Measurements from ENCODE around the gene PCNT. TPM values are rescaled to one million over a fixed set of nuclear protein-coding genes. Genes with fewer than 3 reads are reported as not detected.

PCNT gene
- total RNA-seq, 3 donors from 2014 or later (not counting 1 experiment from before 2014, with no cell fraction given), result 83.6 to 94.9 (median 84.0) TPM

- Mint-ChIP-seq H3K27ac (peak overlapping the region; percentile 90 to 92), H3K27me3 (ENCODE audit: low read depth in 2 of 2) (no peaks in the 10 kb centered on the region)
Measured at GRCh38 chr21:46286648-46287002, 37.3 kb upstream of the PCNT start.

GRCh38 chr21:46287541-46287940, 36.4 kb upstream of the PCNT start:
- peak overlapping the region in 1 of 2 donors; percentile 90 for H3K27ac Mint-ChIP-seq
- peaks cover 35% of the 10 kb centered on the region for H3K4me1 ChIP-seq (ENCODE audit: control insufficient read depth, insufficient read depth, low read length)
- intact Hi-C loops (cut with micrococcal nuclease), result loop anchor here (2.0 kb wide), 1 partner anchor 37 kb away; the partner anchor contains the start of gene PCNT
- peaks cover 32 to 50% of the 10 kb centered on the region in 2 donors for H3K4me1 Mint-ChIP-seq
- DNase-seq, result no peak
- ATAC-seq, result no peak
- no peaks in the 10 kb centered on the region for H3K27me3 Mint-ChIP-seq (ENCODE audit: low read depth in 2 of 2)
- 90% methylated on average over 7 of the region's 10 CpGs for WGBS (ENCODE audit: insufficient coverage)
- H3K9me3 ChIP-seq (ENCODE audit: control insufficient read depth, insufficient read depth, low read length), result no peaks in the 10 kb centered on the region
- no peak overlapping the region for H3K4me3 ChIP-seq (ENCODE audit: low read length)
- H3K36me3 Mint-ChIP-seq, result no peaks in the 10 kb centered on the region
- TF ChIP-seq CTCF (IDR thresholded peaks at IDR 0.05), result no peak
- peaks cover 17% of the 10 kb centered on the region for H3K36me3 ChIP-seq (ENCODE audit: control insufficient read depth, insufficient read depth, low read length)
- H3K4me3 Mint-ChIP-seq, result peak overlapping the region; percentile 99
- no peaks in the 10 kb centered on the region for H3K9me3 Mint-ChIP-seq
- H3K27ac ChIP-seq (ENCODE audit: low read length), result no peak overlapping the region
- no peaks in the 10 kb centered on the region for H3K27me3 ChIP-seq (ENCODE audit: control insufficient read depth, insufficient read depth, low read length)

More at GRCh38 chr21:46286648-46287002, 37.3 kb upstream of the PCNT start:
- Histone ChIP-seq H3K36me3 (ENCODE audit: control insufficient read depth, insufficient read depth, low read length) (peaks cover 22% of the 10 kb centered on the region), H3K4me3 (ENCODE audit: low read length) (peak overlapping the region; percentile 76), H3K27ac (ENCODE audit: low read length) (peak overlapping the region; percentile 74), H3K4me1 (ENCODE audit: control insufficient read depth, insufficient read depth, low read length) (peaks cover 44% of the 10 kb centered on the region), H3K27me3 (ENCODE audit: control insufficient read depth, insufficient read depth, low read length) (no peaks in the 10 kb centered on the region), H3K9me3 (ENCODE audit: control insufficient read depth, insufficient read depth, low read length) (no peaks in the 10 kb centered on the region)
- ATAC-seq, result peak; percentile 17 to 23 (median 21)
- no peak for DNase-seq
- Mint-ChIP-seq H3K36me3 (no peaks in the 10 kb centered on the region), H3K4me1 (peaks cover 32 to 50% of the 10 kb centered on the region in 2 donors), H3K4me3 (peak overlapping the region; percentile 99), H3K9me3 (no peaks in the 10 kb centered on the region)
- 4% methylated on average over 15 of the region's 16 CpGs for WGBS (ENCODE audit: insufficient coverage)
- intact Hi-C loops (cut with micrococcal nuclease), result loop anchor here (2.0 kb wide), 1 partner anchor 38 kb away; the partner anchor contains the start of gene PCNT
- no peak for TF ChIP-seq CTCF (IDR thresholded peaks at IDR 0.05)

- no peak for ATAC-seq
- no peaks in the 10 kb centered on the region for H3K36me3 Mint-ChIP-seq
- intact Hi-C loops (cut with micrococcal nuclease), result no loop called here
- Histone ChIP-seq H3K36me3 (ENCODE audit: control insufficient read depth, insufficient read depth, low read length) (peaks cover 4% of the 10 kb centered on the region), H3K27me3 (ENCODE audit: control insufficient read depth, insufficient read depth, low read length) (no peaks in the 10 kb centered on the region), H3K4me1 (ENCODE audit: control insufficient read depth, insufficient read depth, low read length) (peaks cover 17% of the 10 kb centered on the region), H3K27ac (ENCODE audit: low read length) (no peak overlapping the region), H3K9me3 (ENCODE audit: control insufficient read depth, insufficient read depth, low read length) (no peaks in the 10 kb centered on the region), H3K4me3 (ENCODE audit: low read length) (no peak overlapping the region)
- WGBS (ENCODE audit: insufficient coverage), result 77% methylated on average over 6 of the region's 6 CpGs
- no peak for DNase-seq
- no peaks in the 10 kb centered on the region for H3K9me3 Mint-ChIP-seq
- no peak overlapping the region for H3K4me3 Mint-ChIP-seq
- H3K27ac Mint-ChIP-seq, result no peak overlapping the region
- TF ChIP-seq CTCF (IDR thresholded peaks at IDR 0.05), result no peak
- H3K27me3 Mint-ChIP-seq (ENCODE audit: low read depth in 2 of 2), result no peaks in the 10 kb centered on the region
- peaks cover 18 to 34% of the 10 kb centered on the region in 2 donors for H3K4me1 Mint-ChIP-seq
Measured at GRCh38 chr21:46289655-46290179, 34.2 kb upstream of the PCNT start.

- no peaks in the 10 kb centered on the region for H3K36me3 Mint-ChIP-seq
- H3K4me1 Mint-ChIP-seq, result peaks cover 5 to 28% of the 10 kb centered on the region in 2 donors
- H3K4me1 ChIP-seq (ENCODE audit: control insufficient read depth, insufficient read depth, low read length), result peaks cover 19% of the 10 kb centered on the region
- no peak overlapping the region for H3K4me3 Mint-ChIP-seq
- no peak overlapping the region for H3K27ac Mint-ChIP-seq
- no peaks in the 10 kb centered on the region for H3K27me3 Mint-ChIP-seq (ENCODE audit: low read depth in 2 of 2)
- H3K4me3 ChIP-seq (ENCODE audit: low read length), result no peak overlapping the region
- no peak overlapping the region for H3K27ac ChIP-seq (ENCODE audit: low read length)
- no peaks in the 10 kb centered on the region for H3K27me3 ChIP-seq (ENCODE audit: control insufficient read depth, insufficient read depth, low read length)
- no peaks in the 10 kb centered on the region for H3K9me3 Mint-ChIP-seq
- no peak for TF ChIP-seq CTCF (IDR thresholded peaks at IDR 0.05)
- intact Hi-C loops (cut with micrococcal nuclease), result no loop called here
- 100% methylated on average over 2 of the region's 2 CpGs for WGBS (ENCODE audit: insufficient coverage)
- H3K9me3 ChIP-seq (ENCODE audit: control insufficient read depth, insufficient read depth, low read length), result no peaks in the 10 kb centered on the region
- H3K36me3 ChIP-seq (ENCODE audit: control insufficient read depth, insufficient read depth, low read length), result peaks cover 4% of the 10 kb centered on the region
- ATAC-seq (no peak), DNase-seq (no peak)
Measured at GRCh38 chr21:46291561-46291960, 32.4 kb upstream of the PCNT start.

Measured in natural killer cell (primary cell).